Measurements from ENCODE around the gene FOXO1. TPM values are rescaled to one million over a fixed set of nuclear protein-coding genes. Genes with fewer than 3 reads are reported as not detected.
A peak's percentile ranks its signal among the peaks of the same experiment; 100 is the strongest.

Gene FOXO1
- total RNA-seq, 3 donors from 2014 or later, result 54.1 to 163 (median 67.2) TPM

- Histone ChIP-seq H3K9me3 (no peaks in the 10 kb centered on the region), H3K4me1 (peaks cover 0 to 4% of the 10 kb centered on the region in 2 donors), H3K27me3 (no peaks in the 10 kb centered on the region), H3K36me3 (no peaks in the 10 kb centered on the region), H3K4me3 (no peak overlapping the region), H3K27ac (peak overlapping the region in 1 of 2 donors; percentile 52)
- TF ChIP-seq POLR2A (IDR thresholded peaks at IDR 0.05) (no peak), POLR2AphosphoS5 (IDR thresholded peaks at IDR 0.05) (no peak), CTCF (IDR thresholded peaks at IDR 0.05) (no peak)
- no peak for DNase-seq (ENCODE audit: low spot score in 2 of 2)
- intact Hi-C loops (cut with DNase I; ENCODE audit: low total_unique reads), result no loop called here
These were observed 100.9 kb downstream of the FOXO1 start for GRCh38 chr13:40565282-40566148.

- Histone ChIP-seq H3K4me3 (peak overlapping the region in 1 of 3 donors; percentile 32), H3K4me1 (peaks cover 0 to 4% of the 10 kb centered on the region in 2 donors), H3K27me3 (no peaks in the 10 kb centered on the region), H3K36me3 (no peaks in the 10 kb centered on the region), H3K9me3 (no peaks in the 10 kb centered on the region), H3K27ac (peak overlapping the region; percentile 21 to 76)
- no peak for DNase-seq (ENCODE audit: low spot score in 2 of 2)
- TF ChIP-seq CTCF (IDR thresholded peaks at IDR 0.05) (no peak), POLR2A (IDR thresholded peaks at IDR 0.05) (no peak), POLR2AphosphoS5 (IDR thresholded peaks at IDR 0.05) (no peak)
- intact Hi-C loops (cut with DNase I; ENCODE audit: low total_unique reads), result no loop called here
These were observed 102.0 kb downstream of the FOXO1 start for GRCh38 chr13:40564342-40565001.

- TF ChIP-seq POLR2AphosphoS5 (IDR thresholded peaks at IDR 0.05), result no peak
- intact Hi-C loops (cut with DNase I; ENCODE audit: low total_unique reads), result no loop called here
- no peaks in the 10 kb centered on the region for H3K4me1 ChIP-seq
These were observed 102.9 kb downstream of the FOXO1 start for GRCh38 chr13:40563350-40564125.

GRCh38 chr13:40562975-40563349 lies 103.5 kb downstream of the FOXO1 start:
- DNase-seq (ENCODE audit: low spot score in 2 of 2), result no peak
- Histone ChIP-seq H3K4me3 (no peak overlapping the region), H3K27ac (peak overlapping the region; percentile 50 to 56), H3K36me3 (no peaks in the 10 kb centered on the region), H3K4me1 (no peaks in the 10 kb centered on the region), H3K27me3 (no peaks in the 10 kb centered on the region), H3K9me3 (no peaks in the 10 kb centered on the region)
- TF ChIP-seq CTCF (IDR thresholded peaks at IDR 0.05) (no peak), POLR2A (IDR thresholded peaks at IDR 0.05) (no peak), POLR2AphosphoS5 (IDR thresholded peaks at IDR 0.05) (no peak)
- intact Hi-C loops (cut with DNase I; ENCODE audit: low total_unique reads), result no loop called here

More at GRCh38 chr13:40563350-40564125, 102.9 kb downstream of the FOXO1 start:
- Histone ChIP-seq H3K27ac (peak overlapping the region; percentile 6 to 56), H3K36me3 (no peaks in the 10 kb centered on the region), H3K27me3 (no peaks in the 10 kb centered on the region), H3K9me3 (no peaks in the 10 kb centered on the region), H3K4me3 (peak overlapping the region in 1 of 3 donors; percentile 35)
- no peak for DNase-seq (ENCODE audit: low spot score in 2 of 2)

- H3K4me3 ChIP-seq, result no peak overlapping the region
- H3K9me3 ChIP-seq, result no peaks in the 10 kb centered on the region
- intact Hi-C loops (cut with DNase I; ENCODE audit: low total_unique reads), result no loop called here
- DNase-seq (ENCODE audit: low spot score in 2 of 2), result no peak
- H3K27me3 ChIP-seq, result no peaks in the 10 kb centered on the region
- TF ChIP-seq POLR2A (IDR thresholded peaks at IDR 0.05) (no peak), POLR2AphosphoS5 (IDR thresholded peaks at IDR 0.05) (no peak), CTCF (IDR thresholded peaks at IDR 0.05) (no peak)
- H3K27ac ChIP-seq, result peak overlapping the region in 1 of 2 donors; percentile 30
- no peaks in the 10 kb centered on the region for H3K36me3 ChIP-seq
- no peaks in the 10 kb centered on the region for H3K4me1 ChIP-seq
These were observed 106.5 kb downstream of the FOXO1 start for GRCh38 chr13:40559915-40560314.
